PC-9 (cell line): ENCODE data around the gene ZSWIM1.

ENCODE experiments used
- CTCF ChIP-seq: fragments of 200-600 bp; sonication (generic); conservative IDR thresholded peaks from 2 replicates; pipeline ENCODE4 v1.6.1; 2017; ENCODE audit warnings: mixed run types, antibody characterized with exemption, mild to moderate bottlenecking, moderate library complexity
- EZH2 ChIP-seq: fragments of 200-600 bp; sonication (generic); IDR thresholded peaks from 2 replicates; pipeline ENCODE4 v1.8.0; 2017; ENCODE audit warnings: antibody characterized with exemption, low read depth

- TF ChIP-seq EZH2, result no peak
- TF ChIP-seq CTCF, result no peak
These were observed 38.7 kb downstream of the ZSWIM1 start for GRCh38 chr20:45919542-45920399.
